ENCODE measurements around the gene ATP2A1.
"Not testable (repeated sequence)": the region's sequence is repeated elsewhere in the genome, so short reads cannot be mapped to it uniquely, and the experiment has no call there.

Gene ATP2A1

GRCh38 chr16:28879841-28880588, 1.7 kb downstream of the ATP2A1 start:
- POLR2A ChIA-PET (ENCODE audit: low non-redundant PET): no interaction called here
- CTCF ChIA-PET: interaction anchor here (1.7 kb wide), 1 partner anchor 65 kb away, joined by 6 read pairs; no protein-coding TSS in a partner anchor
- DNase-seq (ENCODE audit: low spot score): peak; percentile 96
- TF ChIP-seq, protein P1, sequence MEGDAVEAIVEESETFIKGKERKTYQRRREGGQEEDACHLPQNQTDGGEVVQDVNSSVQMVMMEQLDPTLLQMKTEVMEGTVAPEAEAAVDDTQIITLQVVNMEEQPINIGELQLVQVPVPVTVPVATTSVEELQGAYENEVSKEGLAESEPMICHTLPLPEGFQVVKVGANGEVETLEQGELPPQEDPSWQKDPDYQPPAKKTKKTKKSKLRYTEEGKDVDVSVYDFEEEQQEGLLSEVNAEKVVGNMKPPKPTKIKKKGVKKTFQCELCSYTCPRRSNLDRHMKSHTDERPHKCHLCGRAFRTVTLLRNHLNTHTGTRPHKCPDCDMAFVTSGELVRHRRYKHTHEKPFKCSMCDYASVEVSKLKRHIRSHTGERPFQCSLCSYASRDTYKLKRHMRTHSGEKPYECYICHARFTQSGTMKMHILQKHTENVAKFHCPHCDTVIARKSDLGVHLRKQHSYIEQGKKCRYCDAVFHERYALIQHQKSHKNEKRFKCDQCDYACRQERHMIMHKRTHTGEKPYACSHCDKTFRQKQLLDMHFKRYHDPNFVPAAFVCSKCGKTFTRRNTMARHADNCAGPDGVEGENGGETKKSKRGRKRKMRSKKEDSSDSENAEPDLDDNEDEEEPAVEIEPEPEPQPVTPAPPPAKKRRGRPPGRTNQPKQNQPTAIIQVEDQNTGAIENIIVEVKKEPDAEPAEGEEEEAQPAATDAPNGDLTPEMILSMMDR (conservative IDR thresholded peaks at IDR 0.05; ENCODE audit: low read depth): no peak
- H3K27ac ChIP-seq: peak overlapping the region; percentile 86

DNA sequence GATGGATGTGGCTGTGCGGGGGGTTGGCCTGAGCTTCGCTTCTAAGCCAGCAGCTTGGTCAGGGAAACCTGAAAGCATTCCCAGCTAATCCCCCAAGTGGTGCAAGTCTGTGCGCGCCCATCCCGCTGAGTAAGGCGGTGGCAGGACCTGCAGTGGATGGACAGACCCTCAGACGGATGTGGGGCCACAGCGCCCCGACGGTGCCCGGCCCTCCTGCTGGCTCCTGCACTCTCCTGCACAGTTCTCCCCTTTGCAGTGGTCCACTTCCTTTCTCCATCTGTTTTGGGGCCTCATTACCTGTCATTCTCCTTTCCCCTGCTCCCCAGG, 2.3 kb downstream of the ATP2A1 start:
- TF ChIP-seq, protein P1 (conservative IDR thresholded peaks at IDR 0.05; ENCODE audit: low read depth): no peak
- CTCF ChIA-PET: interaction anchor here (1.7 kb wide), 1 partner anchor 64 kb away, joined by 6 read pairs; no protein-coding TSS in a partner anchor
- no peak for DNase-seq (ENCODE audit: low spot score)
- H3K27ac ChIP-seq: peak overlapping the region; percentile 86
- POLR2A ChIA-PET (ENCODE audit: low non-redundant PET): no interaction called here

- POLR2A ChIA-PET (ENCODE audit: low non-redundant PET): no interaction called here
- TF ChIP-seq, protein P1 (conservative IDR thresholded peaks at IDR 0.05; ENCODE audit: low read depth): no peak
- DNase-seq (ENCODE audit: low spot score): no peak
- peak overlapping the region; percentile 86 for H3K27ac ChIP-seq
- CTCF ChIA-PET: interaction anchor here (1.7 kb wide), 1 partner anchor 64 kb away, joined by 6 read pairs; no protein-coding TSS in a partner anchor
Observed at GRCh38 chr16:28880955-28881354, 2.7 kb downstream of the ATP2A1 start.

DNA sequence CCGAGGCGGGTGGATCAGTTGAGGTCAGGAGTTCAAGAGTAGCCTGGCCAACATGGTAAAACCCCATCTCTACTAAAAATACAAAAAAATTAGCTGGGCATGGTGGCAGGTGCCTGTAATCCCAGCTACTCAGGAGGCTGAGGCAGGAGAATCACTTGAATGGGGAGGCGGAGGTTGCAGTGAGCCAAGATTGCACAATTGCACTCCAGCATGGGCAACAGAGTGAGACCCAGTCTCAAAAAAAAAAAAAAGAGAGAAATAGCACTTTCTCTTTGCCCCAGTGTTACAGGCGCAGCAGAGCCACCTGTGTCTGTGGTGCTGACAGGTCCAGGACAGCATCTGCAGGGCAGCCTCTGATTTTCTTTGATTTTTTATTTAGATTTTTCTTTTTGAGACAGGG, 3.3 kb downstream of the ATP2A1 start:
- CTCF ChIA-PET; DNase-seq (ENCODE audit: low spot score); POLR2A ChIA-PET (ENCODE audit: low non-redundant PET); H3K27ac ChIP-seq: not testable (repeated sequence)

DNA sequence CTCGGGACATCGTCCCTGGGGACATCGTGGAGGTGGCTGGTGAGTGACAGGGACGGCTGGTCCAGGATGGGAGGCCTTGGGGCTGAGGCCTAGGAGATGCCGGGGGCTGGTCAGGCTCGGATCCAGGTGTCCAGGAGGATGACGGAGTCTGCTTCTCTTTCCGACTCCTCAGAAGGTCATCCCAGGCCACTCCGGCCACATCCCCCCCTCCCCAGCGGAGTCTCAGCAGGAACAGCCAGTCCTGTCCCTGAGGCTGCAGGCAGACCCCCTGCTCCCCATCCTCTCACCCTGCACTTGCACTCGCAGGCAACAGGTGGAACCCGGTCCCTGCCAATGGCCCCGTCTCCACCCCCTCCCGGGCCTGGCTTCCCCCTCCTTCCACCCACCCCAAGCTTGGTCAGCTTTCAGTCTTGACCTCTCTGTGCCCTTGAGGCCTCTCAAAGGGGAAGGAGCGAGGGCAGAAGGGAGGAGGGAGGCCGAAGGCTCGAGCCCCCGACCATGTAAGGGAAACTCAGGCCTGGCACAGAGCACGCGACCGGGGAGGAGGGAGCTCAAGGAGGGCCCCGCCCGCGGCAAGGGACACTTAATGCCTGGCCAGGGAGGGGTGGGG, 4.4 kb downstream of the ATP2A1 start:
- DNase-seq (ENCODE audit: low spot score): no peak
- POLR2A ChIA-PET (ENCODE audit: low non-redundant PET): no interaction called here
- CTCF ChIA-PET: interaction anchor here (0.9 to 1.4 kb wide), 2 partner anchors 9 to 21 kb away, joined by 3 to 4 read pairs; no protein-coding TSS in a partner anchor
- TF ChIP-seq, protein P1 (conservative IDR thresholded peaks at IDR 0.05; ENCODE audit: low read depth): no peak
- H3K27ac ChIP-seq: no peak overlapping the region

DNA sequence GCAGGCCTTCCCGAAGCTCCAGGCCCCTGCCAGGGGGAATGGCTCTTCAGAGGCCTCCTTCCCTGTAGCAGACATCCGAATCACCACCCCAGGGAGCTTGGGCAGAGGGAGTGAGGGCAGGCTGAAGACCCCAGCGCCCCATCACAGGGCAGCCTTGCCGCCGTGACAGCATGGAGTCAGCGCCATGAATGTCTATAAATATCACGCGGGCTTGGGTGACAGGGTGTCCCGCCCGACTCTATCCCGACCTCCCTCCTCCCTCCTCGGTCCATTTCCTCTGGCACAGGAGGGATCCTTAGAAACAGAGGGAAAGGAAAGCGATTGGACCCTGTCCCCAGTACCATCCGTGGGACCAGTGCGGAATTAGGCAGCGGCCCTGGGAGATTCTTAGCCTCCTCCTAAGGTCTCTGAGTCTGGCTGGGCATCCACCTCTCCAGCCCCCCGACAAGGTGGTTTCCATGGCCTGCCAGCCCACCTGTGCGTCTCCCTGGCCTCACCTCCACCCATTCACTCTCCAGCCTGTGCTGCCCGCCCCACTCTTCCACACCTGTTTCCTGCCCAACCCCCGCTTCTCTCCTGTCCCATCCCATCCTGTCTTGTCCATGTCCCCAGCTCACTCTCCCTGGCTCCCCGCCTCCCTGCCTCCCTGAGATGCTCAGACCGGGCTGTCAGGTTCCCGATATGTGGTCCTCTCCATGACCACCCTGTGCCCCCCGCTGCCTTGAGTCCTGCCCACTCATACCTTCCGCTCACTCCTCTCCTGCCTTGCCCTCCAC, 5.1 kb downstream of the ATP2A1 start:
- TF ChIP-seq, protein P1 (conservative IDR thresholded peaks at IDR 0.05; ENCODE audit: low read depth): no peak
- no peak for DNase-seq (ENCODE audit: low spot score)
- CTCF ChIA-PET: interaction anchor here (0.9 to 1.4 kb wide), 2 partner anchors 10 to 20 kb away, joined by 3 to 4 read pairs; no protein-coding TSS in a partner anchor
- POLR2A ChIA-PET (ENCODE audit: low non-redundant PET): no interaction called here
- no peak overlapping the region for H3K27ac ChIP-seq

Measured in RWPE1 (cell line).